ENCODE measurements around the gene ANKRD44.
A peak's percentile ranks its signal among the peaks of the same experiment; 100 is the strongest.

The ANKRD44 gene

DNA sequence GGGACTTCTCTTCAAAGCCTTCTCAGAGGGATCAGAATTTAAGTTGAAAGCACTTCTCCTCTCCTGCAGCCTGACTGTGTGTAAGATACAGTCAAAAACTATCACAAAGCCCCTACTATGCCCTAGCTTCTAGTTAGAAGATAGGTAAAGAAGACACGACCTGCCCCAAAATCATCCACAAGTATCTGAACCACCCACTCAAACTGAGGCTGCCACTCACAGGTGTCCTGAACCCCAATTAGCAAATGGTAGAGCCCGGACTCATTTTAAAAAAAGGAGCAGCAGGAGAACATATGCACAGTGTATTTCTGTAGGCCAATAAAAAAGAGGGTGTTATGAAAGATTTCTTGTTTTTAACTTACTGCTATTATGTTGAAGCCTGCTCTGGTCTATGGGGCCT is 74.4 kb downstream of the ANKRD44 start:
- no peak for DNase-seq

DNA sequence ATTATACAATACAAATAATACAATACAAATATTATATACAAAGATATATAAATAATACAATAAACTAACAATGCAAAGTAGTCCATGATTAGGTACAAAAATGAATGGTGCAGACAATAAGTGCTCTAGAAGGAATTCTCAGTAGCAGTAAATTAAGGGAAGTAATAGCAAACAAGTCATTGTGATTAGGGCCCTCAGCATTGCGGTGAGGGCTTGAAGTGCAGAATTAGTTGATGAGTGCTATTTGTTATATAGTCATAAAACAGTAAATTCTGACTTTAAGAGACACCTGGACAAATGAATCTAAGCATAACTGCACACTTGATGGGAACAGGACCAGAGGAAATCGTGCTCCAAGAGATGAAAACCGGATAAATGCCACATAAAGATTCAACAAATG is 74.9 kb downstream of the ANKRD44 start:
- DNase-seq: no peak

DNA sequence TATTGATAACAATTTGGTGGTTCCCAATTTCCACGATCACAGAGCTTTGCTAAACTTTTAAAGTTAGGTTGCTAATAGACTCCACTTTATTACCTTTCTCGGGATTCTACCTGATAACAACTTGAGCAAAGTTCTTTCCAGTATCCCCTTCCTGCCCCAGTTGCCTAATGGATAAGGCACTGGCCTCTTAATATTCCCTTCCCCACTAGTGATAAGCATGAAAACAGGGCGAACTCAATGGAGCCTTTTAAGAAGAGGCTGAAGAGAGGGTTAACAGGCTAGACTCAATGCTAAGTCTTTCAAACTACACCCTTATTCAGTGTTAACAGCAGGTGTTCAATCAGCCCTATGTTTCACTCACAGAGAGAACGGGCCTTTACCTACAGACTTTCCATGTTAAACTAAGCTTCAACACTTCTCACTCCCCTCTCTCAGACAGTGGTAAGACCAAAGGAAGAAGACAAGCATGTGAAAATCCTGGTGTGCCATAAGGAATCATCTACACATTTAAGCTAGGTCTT is 75.8 kb downstream of the ANKRD44 start:
- no peak for DNase-seq

DNA sequence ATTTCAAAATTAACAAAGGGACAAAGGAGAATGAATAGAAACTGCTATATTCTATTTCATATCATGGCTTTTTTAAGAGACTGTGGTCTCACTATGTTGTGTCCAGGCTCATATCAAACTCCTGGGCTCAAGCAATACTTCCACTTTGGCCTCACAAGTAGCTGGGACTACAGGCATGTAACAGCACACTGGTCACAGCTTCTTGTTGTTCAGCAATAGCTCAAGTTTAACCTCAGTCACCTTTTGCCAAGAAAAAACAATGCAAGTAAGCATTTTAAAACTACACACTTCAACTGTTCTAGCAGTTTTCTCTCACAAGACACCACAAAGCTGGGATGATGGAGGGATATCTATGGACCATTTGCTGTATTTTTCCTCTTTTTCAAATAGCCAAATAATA is 77.1 kb downstream of the ANKRD44 start:
- DNase-seq: no peak

DNA sequence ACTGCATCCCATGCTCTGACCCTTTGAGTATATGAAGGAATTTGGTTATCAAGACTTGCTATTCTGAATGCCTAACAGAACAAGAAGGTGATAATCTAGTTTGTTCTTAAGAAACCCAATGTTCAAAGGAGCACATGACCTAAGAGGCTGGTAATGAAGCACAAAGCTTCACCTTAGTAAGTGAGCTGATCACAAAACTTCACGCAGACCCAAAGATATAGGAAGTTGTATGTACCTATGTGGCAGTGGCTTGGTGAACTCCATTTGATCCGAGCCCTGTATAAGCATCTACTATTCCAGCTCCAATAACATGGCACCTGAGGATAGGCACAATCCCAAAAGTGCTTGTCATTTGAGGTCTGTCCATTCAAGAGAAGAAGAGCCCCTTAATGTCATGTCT is 78.6 kb downstream of the ANKRD44 start:
- no peak for DNase-seq

DNA sequence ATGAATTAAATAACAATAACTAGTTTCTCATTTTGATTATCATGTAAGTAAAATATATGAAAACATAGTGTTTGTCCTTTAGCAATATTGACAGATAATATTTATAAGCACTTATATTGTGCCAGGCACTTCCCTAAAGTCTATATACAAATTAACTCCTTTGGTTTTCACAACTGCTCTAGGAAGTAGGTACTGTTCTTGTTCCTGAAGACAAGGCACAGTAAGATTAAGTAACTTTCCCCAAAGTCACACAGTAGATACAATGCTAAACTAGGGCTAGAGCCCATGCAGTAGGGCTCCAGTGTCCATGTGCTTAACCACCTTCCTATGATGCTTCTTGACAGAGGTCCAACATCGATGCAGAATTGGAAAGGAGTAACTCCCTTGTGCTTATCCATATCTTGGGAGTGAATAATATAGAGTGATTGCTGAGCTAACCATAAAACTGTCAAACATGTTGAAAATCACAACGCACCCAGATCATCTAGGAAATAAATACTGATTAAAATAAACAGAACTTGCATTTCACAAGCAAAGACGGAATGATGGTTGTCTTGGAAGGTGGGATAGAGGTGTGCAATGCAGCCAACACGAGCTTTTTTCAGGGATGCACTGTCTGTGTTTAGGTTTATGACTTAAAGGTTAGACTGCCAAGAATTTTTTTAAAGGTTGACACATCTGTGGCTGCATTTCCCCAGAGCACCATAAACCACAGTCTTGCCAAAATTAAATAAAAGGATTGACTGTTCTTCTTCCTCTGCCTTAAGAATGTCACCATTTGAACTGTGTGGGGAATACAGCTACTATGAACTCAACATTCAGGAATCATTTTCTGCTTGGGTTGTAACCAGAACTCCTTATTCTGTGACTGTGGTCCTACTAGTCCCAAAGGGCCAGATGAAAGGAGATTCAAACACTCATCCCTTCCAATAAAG is 80.8 kb downstream of the ANKRD44 start:
- DNase-seq: no peak

DNA sequence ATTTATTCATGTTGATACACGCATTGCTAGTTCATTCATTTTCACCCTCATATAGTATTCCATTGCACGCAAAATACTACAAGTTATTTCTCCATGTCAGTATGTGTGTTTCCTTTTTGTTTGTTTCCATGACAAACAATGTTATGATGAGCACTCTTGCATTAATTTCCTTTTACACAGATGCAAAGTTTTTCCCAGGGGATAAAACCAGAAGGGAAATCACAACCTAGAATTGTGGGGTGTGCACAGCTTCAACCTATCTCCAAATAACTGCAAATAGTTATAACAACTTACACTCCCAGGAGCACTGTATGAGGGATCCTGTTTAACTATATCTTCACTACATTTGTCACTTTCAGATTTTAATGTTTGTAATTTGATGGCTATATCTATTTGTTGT is 87.1 kb downstream of the ANKRD44 start:
- DNase-seq: no peak

DNA sequence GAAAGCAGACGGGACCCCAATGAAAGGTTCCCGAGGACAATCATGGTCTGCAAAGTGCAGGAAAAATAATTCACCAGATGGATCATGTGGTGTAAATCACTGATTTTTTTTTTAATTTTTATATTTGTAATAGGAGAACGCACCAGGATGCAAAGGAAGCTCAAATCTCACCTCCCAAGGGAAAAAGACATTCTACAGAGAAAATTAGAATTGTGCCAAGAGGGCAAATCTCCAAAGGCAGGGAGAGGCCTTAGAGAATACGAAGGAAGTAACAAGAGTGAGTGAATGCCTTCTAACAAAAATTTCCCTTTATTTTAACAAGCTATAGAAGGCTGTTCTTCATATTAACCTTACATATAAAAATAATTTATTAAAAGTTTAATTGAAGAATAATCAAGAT is 90.9 kb downstream of the ANKRD44 start:
- DNase-seq: no peak

DNA sequence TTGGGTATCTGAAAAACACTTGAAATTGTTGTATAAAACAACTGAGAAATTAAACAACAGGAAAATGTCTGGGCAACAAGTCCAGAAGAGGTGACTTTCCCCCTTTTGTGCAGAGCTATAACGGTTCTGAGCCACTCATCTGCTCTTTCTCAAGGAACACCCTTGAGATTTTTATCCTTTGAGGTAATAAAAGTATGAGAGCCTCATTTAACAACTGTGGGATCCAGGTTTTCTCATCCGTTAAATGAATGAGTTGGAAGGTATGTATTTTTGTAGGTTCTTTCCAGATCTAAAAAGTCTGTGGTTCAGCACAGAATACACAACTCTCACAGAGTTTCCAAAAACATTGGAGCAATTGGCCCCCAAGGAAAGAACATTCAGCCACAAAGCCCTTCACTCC is 93.0 kb downstream of the ANKRD44 start:
- no peak for DNase-seq

DNA sequence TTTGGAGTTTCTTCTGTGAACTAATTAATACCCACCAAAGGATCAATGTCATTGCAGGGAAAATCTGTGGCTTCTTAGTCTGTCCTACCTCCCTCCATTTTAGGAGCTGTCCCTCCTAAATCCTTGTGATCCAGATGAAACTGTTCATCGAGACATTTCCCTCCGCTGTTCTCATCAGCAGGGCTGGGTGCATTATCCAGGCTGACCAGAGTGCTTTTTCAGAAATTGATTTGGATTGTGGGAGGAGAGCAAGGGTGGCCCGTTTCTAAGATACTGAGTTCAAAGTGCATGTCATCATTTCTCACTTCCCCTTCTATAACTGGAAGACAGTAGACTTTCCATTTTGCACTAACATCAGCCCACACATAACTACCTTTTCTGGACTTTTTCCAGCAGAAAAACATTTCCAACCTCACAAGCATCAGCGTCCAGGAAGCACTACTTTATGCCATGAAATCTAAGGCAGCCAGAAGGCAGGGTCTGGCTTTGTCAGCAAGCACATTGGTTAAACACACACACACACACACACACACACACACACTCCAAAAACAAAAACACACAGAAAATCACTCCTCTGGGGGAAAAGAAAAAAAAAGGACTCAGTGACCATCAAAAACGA is 94.1 kb downstream of the ANKRD44 start:
- no peak for DNase-seq

DNA sequence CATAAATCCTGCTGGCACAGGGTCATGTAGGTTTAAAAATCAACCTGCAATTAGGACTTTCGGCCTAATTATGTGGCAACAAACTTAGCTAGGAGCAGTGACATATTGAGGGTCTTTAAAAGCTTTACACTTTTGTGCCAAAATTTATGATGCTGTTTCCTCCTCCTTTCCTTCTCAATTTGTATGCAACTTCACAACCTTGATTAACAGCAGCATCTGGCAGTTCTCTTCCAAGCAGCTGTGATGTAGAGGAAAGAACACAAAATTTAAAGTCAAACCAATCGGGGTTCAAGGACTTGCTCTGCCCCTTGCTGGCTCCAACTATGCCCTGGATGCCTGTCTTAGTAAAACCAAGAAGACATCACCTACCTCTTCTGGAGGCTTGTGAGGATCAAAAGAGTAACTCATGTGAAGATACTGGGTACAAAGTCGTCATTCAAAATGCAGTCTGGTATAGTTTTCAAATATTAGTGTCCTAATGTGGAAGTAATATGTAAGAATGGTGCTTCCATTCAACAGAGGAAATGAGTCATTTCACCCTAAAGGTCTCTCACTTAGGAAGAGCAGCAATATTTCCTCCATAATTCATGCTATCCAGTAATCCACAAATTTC is 94.7 kb downstream of the ANKRD44 start:
- DNase-seq: no peak

DNA sequence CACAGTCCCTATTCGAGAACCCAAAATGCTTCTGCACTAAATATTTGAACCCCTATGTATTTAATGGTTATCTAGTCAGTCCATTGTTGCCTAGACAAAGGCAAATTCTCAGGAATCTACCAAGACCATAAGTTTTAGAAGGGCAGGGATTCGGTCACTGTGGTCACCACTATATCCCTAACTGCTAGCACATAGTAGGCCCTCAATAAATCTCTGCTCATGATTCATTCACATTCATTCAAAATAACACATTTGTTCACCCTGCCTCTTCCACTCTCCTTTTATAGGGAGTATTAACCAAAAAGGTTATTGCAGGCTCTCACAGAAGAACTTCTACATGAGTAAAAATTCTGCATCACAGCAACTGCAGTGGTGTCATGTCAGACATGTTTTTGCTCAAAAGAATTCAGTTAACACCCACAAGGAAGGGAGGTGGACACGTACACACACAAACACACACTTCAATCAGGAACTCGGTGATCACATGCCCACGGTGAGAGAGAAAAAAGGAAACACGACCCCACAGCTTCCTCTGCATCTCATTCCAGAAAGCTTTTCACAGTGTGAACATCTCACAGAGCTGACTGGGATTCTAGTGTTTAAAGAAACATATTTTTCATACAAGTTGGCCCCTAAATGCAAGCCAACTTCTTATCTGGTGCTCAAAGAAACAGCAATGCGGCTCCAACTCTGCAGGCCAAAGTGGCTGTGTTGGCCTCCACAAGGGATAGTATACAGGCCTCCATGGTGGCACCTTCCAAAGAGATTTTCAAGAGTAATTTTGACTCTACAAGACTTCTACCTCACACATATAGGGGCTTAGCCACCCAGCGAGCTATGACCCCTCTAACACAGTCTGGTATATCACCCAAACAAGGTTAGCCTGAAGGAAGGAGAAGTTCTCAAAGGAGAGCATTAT is 98.0 kb downstream of the ANKRD44 start:
- peak; percentile 48 for DNase-seq

DNA sequence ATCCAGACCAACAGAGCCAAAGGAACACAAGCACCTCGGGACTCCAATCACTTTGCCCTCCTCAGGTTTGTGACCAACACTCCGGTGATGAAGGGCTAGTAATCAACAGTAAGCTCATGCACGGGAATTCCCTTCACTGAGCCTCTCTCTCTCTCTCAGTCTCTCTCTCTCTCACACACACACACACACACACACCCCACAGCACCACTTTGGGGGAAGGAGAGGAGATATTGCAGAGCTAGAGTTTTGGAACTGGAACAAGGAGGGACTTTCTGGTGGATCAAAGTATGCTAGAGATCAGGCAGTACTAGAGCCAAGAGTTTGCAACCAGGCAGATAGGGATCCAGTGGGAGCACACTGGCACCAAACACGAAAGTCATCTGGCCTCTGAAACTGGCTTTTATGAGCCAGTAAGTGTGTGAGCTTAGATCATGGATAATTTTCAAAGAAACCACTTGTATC is 98.7 kb downstream of the ANKRD44 start:
- no peak for DNase-seq

DNA sequence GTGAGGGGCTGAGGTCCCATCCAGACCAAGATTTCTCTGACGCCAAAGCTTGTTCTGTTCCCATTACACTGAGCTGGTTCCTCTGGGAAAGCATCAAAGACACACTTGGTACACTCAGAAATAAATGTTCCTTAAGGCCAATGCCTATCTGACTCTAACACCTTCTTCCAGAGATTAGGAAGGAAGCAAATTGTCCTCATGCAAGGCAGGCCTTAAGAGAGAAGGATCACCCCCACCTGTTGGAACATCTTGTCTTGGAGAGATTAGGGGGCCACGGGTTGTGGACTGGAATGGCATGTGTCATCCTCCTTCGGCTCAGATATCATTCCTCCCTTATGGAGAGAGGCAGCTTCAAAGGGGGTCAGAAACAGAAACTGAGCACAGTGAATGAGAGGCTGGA is 100.2 kb downstream of the ANKRD44 start:
- no peak for DNase-seq

DNA sequence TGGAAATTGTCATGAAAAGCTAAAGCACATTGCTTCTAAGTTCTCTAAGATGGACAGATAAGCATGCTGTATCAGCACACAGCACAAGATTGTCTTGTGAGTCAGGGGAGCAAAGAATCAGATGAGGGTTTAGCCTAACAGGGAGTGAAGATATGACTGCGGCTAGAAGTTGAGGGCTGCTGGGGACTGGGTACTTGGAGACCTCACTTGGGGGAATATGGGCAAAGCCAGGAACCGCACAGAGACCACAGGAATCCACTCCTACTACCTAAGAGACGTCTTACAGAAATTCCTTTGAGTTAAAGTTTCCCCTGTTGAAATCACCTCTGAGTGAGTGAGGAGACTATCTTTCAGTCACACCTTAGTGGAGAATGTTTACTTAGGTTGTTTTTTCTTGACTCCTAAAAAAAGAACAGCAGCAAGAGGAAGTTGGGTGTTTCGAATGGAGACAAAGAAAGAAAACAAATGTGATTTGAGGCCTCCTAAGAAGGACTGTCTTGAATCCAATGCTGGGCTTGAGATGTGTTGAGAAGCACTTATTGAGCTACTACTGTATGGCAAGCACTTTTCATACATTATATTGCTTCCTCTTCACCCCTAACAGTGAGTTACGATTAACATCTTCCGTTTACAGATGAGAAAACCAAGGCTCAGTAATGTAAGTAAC is 100.7 kb downstream of the ANKRD44 start:
- peak; percentile 37 for DNase-seq

DNA sequence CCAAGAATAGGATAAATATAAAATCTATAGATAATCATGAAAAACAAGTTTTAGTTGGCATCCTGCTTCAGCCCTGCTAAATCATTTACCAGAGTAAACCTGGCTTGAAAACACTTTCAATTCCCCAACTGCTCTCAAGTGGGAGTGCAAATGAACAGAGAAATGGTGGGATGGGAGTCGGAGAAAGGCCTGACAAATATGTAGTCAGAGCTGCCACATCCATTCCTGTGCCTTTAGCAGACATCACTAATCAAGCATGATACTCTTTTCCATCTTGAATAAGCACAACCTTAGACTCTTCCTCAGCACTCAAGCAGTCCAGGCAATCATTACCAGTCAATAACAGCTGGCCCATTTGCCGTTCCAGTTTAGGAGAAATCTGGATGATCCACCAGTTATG is 101.3 kb downstream of the ANKRD44 start:
- no peak for DNase-seq

DNA sequence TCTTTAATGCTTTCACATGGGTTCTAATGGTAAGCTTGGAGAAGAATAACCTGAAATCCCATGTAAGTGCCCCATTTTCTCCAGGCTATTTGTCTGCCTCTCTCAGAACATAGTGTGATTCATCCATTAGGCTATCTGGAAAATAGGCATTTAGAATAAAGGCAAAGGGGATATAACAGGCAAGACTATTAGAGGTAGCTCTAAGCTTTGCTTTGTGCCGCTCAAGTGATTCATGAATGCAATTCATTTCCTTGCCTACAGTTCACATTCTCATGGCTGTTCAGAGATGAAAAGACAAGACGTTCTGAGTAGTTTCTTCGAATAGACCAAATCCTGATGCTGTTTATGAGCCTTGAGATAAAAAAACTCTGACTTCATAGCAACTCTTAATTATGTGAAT is 101.7 kb downstream of the ANKRD44 start:
- DNase-seq: no peak

DNA sequence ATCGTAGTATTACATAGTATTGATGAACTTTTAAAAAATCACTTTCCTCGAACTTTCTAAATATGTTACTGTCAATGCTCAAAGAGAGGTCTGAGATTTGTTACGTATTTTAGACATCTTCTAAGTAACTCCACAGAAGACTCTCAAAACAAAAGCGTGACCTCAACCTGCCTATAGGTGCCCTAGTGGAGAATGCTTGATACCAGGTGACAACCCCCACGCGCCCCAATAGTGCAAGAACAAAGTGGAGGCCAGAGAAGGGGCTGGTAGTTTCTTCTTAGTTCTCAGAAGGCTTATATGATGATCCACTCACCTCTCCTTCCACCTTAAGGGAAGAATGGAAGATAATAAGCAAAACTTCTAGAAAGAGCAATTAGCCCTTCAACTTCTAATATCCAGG is 102.6 kb downstream of the ANKRD44 start:
- DNase-seq: no peak

DNA sequence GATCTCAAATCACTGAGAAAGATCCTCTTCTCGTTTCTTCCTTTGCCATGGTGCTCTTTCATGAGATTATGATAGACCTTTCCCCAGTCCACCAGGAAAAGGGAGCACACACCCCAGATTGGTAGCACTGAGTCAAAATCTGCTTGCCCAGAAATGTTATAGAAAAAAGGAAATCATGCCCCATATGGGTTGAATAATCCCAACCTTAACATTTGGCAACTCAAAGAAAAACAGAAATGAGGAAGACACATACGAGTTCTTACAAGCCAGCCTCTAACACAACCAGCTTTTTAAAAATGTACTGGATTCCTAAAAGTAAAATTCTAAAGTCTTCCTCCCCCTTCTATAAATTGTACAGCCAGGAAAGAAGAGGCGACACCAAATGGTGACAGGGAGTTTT is 103.0 kb downstream of the ANKRD44 start:
- no peak for DNase-seq

DNA sequence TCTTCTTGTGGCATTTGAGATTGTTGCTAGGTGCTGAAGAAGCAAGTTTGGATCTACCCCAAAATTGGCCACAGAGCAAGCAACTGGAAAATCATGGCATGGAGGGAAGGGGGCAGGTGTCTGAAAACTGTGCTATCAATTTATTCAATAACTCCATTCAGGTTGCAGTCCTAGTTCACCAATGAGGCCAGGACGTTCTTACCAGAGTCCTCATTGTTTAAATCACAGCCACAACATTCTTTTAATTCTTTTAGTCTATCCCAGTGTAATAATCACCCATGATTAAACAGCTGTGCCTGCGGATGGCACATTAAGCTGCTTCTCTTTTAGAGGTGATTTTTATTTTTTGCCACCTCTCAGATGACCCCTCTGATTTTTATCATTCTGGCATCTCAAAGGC is 103.5 kb downstream of the ANKRD44 start:
- DNase-seq: no peak

DNA sequence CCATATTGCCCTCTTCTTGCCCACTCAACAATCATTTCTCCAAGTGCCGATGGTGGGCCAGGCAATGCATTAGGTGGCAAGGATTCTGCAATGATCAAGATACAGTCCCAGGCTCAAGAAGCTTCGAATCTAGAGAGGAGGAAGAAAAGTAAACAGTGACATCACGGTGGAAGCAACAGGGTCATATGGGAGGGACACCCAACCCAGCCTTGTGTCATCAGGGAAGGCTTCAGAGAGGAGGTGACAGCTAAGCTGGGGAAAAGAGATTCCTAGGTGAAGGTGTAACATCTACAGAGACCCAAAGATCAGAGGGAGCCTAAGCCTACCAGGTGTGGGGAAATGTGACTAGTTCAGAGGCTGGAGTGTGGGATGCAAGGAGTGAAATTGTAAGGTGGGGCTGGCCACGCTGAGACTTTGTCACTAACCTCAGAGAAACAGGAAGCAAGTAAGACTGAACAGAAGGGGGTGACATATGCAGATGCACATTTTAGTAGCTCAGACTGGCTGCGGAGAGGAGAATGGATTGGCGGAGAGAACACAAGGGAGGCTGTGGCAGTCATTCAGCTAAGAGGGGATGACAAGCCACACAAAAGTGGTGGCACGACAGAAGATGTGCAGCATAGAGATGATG is 104.9 kb downstream of the ANKRD44 start:
- DNase-seq: peak; percentile 89

All from central memory CD4-positive, alpha-beta T cell (primary cell).